GM18499 (cell line): Measurements from ENCODE around the gene SUGCT.

Source experiments
- ATAC-seq: cut with Tn5 transposase; IDR thresholded peaks from one replicate; pipeline ENCODE4 v1.9.1; 2021; ENCODE audit warnings: moderate number of reproducible peaks; ENCODE audit not compliant: insufficient read depth, unreplicated experiment

The SUGCT gene

GRCh38 chr7:40742270-40742669 is 607.5 kb downstream of the SUGCT start:
- no peak for ATAC-seq

- ATAC-seq, result no peak
Measured at GRCh38 chr7:40746841-40747556, 612.2 kb downstream of the SUGCT start.

- no peak for ATAC-seq
Measured at GRCh38 chr7:40747856-40748255, 613.1 kb downstream of the SUGCT start.

- ATAC-seq, result no peak
Measured at GRCh38 chr7:40749877-40750276, 615.1 kb downstream of the SUGCT start.

GRCh38 chr7:40753455-40753854 is 618.6 kb downstream of the SUGCT start:
- no peak for ATAC-seq

GRCh38 chr7:40755438-40755837 is 620.6 kb downstream of the SUGCT start:
- ATAC-seq, result no peak

GRCh38 chr7:40757109-40757508 is 622.3 kb downstream of the SUGCT start:
- no peak for ATAC-seq

GRCh38 chr7:40758590-40758989 is 623.8 kb downstream of the SUGCT start:
- ATAC-seq, result no peak

GRCh38 chr7:40760293-40760964 is 625.6 kb downstream of the SUGCT start:
- ATAC-seq, result no peak

- no peak for ATAC-seq
Measured at GRCh38 chr7:40760987-40761386, 626.2 kb downstream of the SUGCT start.

GRCh38 chr7:40761762-40762560 is 627.2 kb downstream of the SUGCT start:
- ATAC-seq, result no peak

GRCh38 chr7:40763319-40764287 is 628.8 kb downstream of the SUGCT start:
- no peak for ATAC-seq

GRCh38 chr7:40765639-40766038 is 630.8 kb downstream of the SUGCT start:
- no peak for ATAC-seq

GRCh38 chr7:40772096-40772495 is 637.3 kb downstream of the SUGCT start:
- no peak for ATAC-seq

GRCh38 chr7:40773656-40774055 is 638.9 kb downstream of the SUGCT start:
- ATAC-seq, result no peak

GRCh38 chr7:40775877-40776276 is 641.1 kb downstream of the SUGCT start:
- no peak for ATAC-seq

- no peak for ATAC-seq
Measured at GRCh38 chr7:40777730-40778312, 643.0 kb downstream of the SUGCT start.

- ATAC-seq, result no peak
Measured at GRCh38 chr7:40780460-40780859, 645.7 kb downstream of the SUGCT start.

GRCh38 chr7:40782836-40783235 is 648.0 kb downstream of the SUGCT start:
- ATAC-seq, result no peak

- ATAC-seq, result no peak
Measured at GRCh38 chr7:40784176-40784575, 649.4 kb downstream of the SUGCT start.
